GM23248 (cell line): ENCODE measurements around the gene FLT4. TPM values are rescaled to one million over a fixed set of nuclear protein-coding genes. Genes with fewer than 3 reads are reported as not detected.

Experiments used
- DNase-seq: peaks from one replicate; pipeline ENCODE4 v3.0.0-alpha.2; 2015
- H2AFZ ChIP-seq: fragments of 200-600 bp; sonication (generic); 2 replicates; pipeline ENCODE4 v1.6.1; 2016; ENCODE audit warnings: antibody characterized with exemption
- H3F3A ChIP-seq: fragments of 200-600 bp; sonication (generic); 2 replicates; pipeline ENCODE4 v1.6.1; 2016; ENCODE audit warnings: mild to moderate bottlenecking, antibody characterized with exemption, mixed run types; ENCODE audit not compliant: insufficient read depth
- H3K27ac ChIP-seq: fragments of 200-600 bp; sonication (generic); 2 replicates; pipeline ENCODE4 v1.5.1; 2016; ENCODE audit warnings: mild to moderate bottlenecking
- H3K27me3 ChIP-seq: fragments of 200-600 bp; sonication (generic); replicated peaks from 2 replicates; pipeline ENCODE4 v1.6.1; 2016; ENCODE audit warnings: mild to moderate bottlenecking; ENCODE audit not compliant: insufficient read depth
- H3K36me3 ChIP-seq: fragments of 200-600 bp; sonication (generic); 2 replicates; pipeline ENCODE4 v1.6.1; 2016; ENCODE audit warnings: low read depth, mild to moderate bottlenecking
- H3K4me1 ChIP-seq: fragments of 200-600 bp; sonication (generic); 2 replicates; pipeline ENCODE4 v1.6.1; 2016; ENCODE audit warnings: mild to moderate bottlenecking; ENCODE audit not compliant: insufficient read depth
- H3K4me2 ChIP-seq: fragments of 200-600 bp; sonication (generic); one replicate; pipeline ENCODE4 v1.6.1; 2016; ENCODE audit warnings: mild to moderate bottlenecking; ENCODE audit not compliant: unreplicated experiment
- H3K4me3 ChIP-seq: fragments of 200-600 bp; sonication (generic); 2 replicates; pipeline ENCODE4 v1.5.1; 2016; ENCODE audit warnings: mild to moderate bottlenecking
- H3K79me2 ChIP-seq: fragments of 200-600 bp; sonication (generic); 2 replicates; pipeline ENCODE4 v1.6.1; 2016; ENCODE audit warnings: mild to moderate bottlenecking; ENCODE audit not compliant: insufficient read depth
- H3K9ac ChIP-seq: fragments of 200-600 bp; sonication (generic); 2 replicates; pipeline ENCODE4 v1.6.1; 2016; ENCODE audit warnings: mild to moderate bottlenecking
- H3K9me2 ChIP-seq: fragments of 200-600 bp; sonication (generic); 2 replicates; pipeline ENCODE4 v1.6.1; 2016; ENCODE audit warnings: mixed run types, mild to moderate bottlenecking, moderate library complexity; ENCODE audit not compliant: insufficient read depth
- H3K9me3 ChIP-seq: fragments of 200-600 bp; sonication (generic); one replicate; pipeline ENCODE4 v1.6.1; 2017; ENCODE audit warnings: low read depth
- H4K20me1 ChIP-seq: fragments of 200-600 bp; sonication (generic); 2 replicates; pipeline ENCODE4 v1.6.0; 2016; ENCODE audit not compliant: insufficient read depth
- EZH2 ChIP-seq: fragments of 200-600 bp; sonication (generic); IDR thresholded peaks from 2 replicates; pipeline ENCODE4 v1.6.1; 2018; ENCODE audit warnings: antibody characterized with exemption, mild to moderate bottlenecking; ENCODE audit not compliant: insufficient read depth, poor library complexity, severe bottlenecking
- EZH2phosphoT487 ChIP-seq: fragments of 200-600 bp; sonication (generic); IDR thresholded peaks from 2 replicates; pipeline ENCODE4 v1.6.1; 2018; ENCODE audit warnings: antibody characterized with exemption, moderate library complexity, mild to moderate bottlenecking, low read depth; ENCODE audit not compliant: insufficient read depth
- WGBS, 2 experiments: methylation state at CpG; one replicate each; pipeline ENCODE4 v1.1.6; 2015 to 2017; ENCODE audit warnings: low lambda C conversion rate in 2 of 2, low coverage in 1 of 2; ENCODE audit errors: missing lambda C conversion rate in 2 of 2; 5-methylcytosine and 5-hydroxymethylcytosine counted together
- in situ Hi-C: fragments of 300-500 bp; cut with MboI; formaldehyde crosslinking; loops from 2 replicates; pipeline ENCODE4 v1.15.0; 2020
- polyA plus RNA-seq: library from polyadenylated mRNA; unstranded; fragments of >200 nt; fragmentation: Nextera tagmentation; extraction: Ambion mirVana; gene quantifications from 2 replicates; pipeline ENCODE4 v1.2.1, GENCODE V29; 2016
- total RNA-seq: library from RNA; depleted of rRNA; stranded (reverse); fragments of >200 nt; shearing (Covaris generic); gene quantifications from 2 replicates; pipeline ENCODE4 v1.2.3, GENCODE V29; 2014; rRNA removed

Gene FLT4
- total RNA-seq (0.76 TPM in 1 of 2 replicates, not detected in the other), polyA plus RNA-seq (not detected in 2 replicates)

- Histone ChIP-seq H3K4me2 (peak within 1 kb of the TSS; percentile 54), H2AFZ (peak within 1 kb of the TSS; percentile 29; the same call in 1 of the 2 replicates), H3K9me3 (no peaks in the 10 kb centered on the region), H3F3A (no peaks in the 10 kb centered on the region), H3K27me3 (peaks cover 57% of the 10 kb centered on the region), H3K4me1 (no peaks in the 10 kb centered on the region), H3K36me3 (no peaks in the 10 kb centered on the region), H3K27ac (no peak within 1 kb of the TSS), H3K79me2 (no peaks in the 10 kb centered on the region), H3K9ac (no peak within 1 kb of the TSS), H4K20me1 (no peaks in the 10 kb centered on the region), H3K4me3 (0 out of 2 replicates have a peak within 1 kb of the TSS, but pooled peaks have one; percentile 15), H3K9me2 (no peaks in the 10 kb centered on the region)
- in situ Hi-C loops, result no loop called here
- TF ChIP-seq EZH2phosphoT487 (no peak), EZH2 (no peak)
- WGBS, 2 experiments, result 1 to 4% methylated on average over 37 to 63 of the region's 89 CpGs
- no peak for DNase-seq
Measured at GRCh38 chr5:180649297-180650039, at the start of gene FLT4. FLT4 (minus strand) TSS chr5:180649600; CDS start chr5:180649545, 55 bp downstream.

DNA sequence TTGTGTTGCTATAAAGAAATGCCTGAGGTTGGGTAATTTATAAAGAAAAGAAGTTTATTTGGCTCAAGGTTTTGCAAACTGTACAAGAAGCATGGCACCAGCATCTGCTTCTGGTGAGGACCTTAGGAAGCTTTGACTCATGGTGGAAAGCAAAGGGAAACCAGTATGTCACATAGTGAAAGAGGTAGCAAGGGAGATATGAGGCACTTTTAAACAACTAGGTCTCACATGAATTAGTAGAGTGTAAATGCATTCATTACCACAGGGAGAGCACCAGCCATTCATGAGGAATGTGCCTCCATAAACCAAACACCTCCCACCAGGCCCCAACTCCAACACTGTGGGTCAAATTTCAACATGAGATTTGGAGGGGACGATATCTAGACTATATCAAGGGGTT, 49.6 kb upstream of the FLT4 start:
- Histone ChIP-seq H3K27me3 (0 out of 2 replicates have a peak, but pooled peaks cover 3% of the 10 kb centered on the region), H3K4me1 (no peaks in the 10 kb centered on the region), H3K4me2 (no peak overlapping the region), H4K20me1 (no peaks in the 10 kb centered on the region), H3K79me2 (no peaks in the 10 kb centered on the region), H3K27ac (no peak overlapping the region), H3K4me3 (no peak overlapping the region), H3K9ac (no peak overlapping the region), H3K9me3 (no peaks in the 10 kb centered on the region), H2AFZ (no peak overlapping the region), H3F3A (no peaks in the 10 kb centered on the region), H3K36me3 (no peaks in the 10 kb centered on the region), H3K9me2 (no peaks in the 10 kb centered on the region)
- in situ Hi-C loops, result no loop called here
- TF ChIP-seq EZH2phosphoT487, result no peak
- no peak for TF ChIP-seq EZH2
- 30 to 57% methylated on average over 1 of the region's 1 CpG for WGBS, 2 experiments
- no peak for DNase-seq

DNA sequence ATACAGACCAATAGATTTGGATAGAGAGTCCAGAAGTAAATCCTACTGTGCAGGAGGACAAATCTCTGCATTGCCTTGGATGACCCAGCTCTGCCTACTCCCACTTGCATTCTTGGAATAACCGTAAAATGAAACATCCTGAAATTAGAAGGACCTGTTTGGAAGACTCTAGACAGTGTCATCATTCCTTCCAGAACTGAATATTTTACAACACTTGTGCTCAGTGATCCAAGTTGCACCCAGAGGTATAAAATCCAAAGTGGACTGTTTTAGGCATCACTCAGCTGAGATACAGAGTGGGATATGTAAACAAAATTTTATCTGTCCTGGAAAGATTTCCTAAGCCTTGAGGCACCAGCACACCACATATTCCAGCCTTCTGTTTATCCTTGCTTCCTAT, 46.7 kb upstream of the FLT4 start:
- no peak overlapping the region for H3K4me3 ChIP-seq
- no peaks in the 10 kb centered on the region for H3K9me2 ChIP-seq
- DNase-seq, result no peak
- 0 to 14% methylated on average over 1 of the region's 1 CpG for WGBS, 2 experiments
- no peak overlapping the region for H3K27ac ChIP-seq
- peaks cover 7% of the 10 kb centered on the region for H3K27me3 ChIP-seq
- no peaks in the 10 kb centered on the region for H3K4me1 ChIP-seq
- no peaks in the 10 kb centered on the region for H3K36me3 ChIP-seq
- TF ChIP-seq EZH2, result no peak
- TF ChIP-seq EZH2phosphoT487, result no peak
- in situ Hi-C loops, result no loop called here
- H3K79me2 ChIP-seq, result no peaks in the 10 kb centered on the region
- no peaks in the 10 kb centered on the region for H3F3A ChIP-seq
- no peaks in the 10 kb centered on the region for H4K20me1 ChIP-seq
- H2AFZ ChIP-seq, result no peak overlapping the region
- no peak overlapping the region for H3K9ac ChIP-seq
- no peaks in the 10 kb centered on the region for H3K9me3 ChIP-seq
- H3K4me2 ChIP-seq, result no peak overlapping the region

- Histone ChIP-seq H3K79me2 (no peaks in the 10 kb centered on the region), H2AFZ (no peak overlapping the region), H3K27me3 (peaks cover 26% of the 10 kb centered on the region), H3K9me2 (no peaks in the 10 kb centered on the region), H3F3A (no peaks in the 10 kb centered on the region), H3K4me3 (no peak overlapping the region), H3K4me1 (no peaks in the 10 kb centered on the region), H3K9ac (no peak overlapping the region), H4K20me1 (no peaks in the 10 kb centered on the region), H3K27ac (no peak overlapping the region), H3K4me2 (no peak overlapping the region), H3K36me3 (no peaks in the 10 kb centered on the region), H3K9me3 (no peaks in the 10 kb centered on the region)
- 29 to 30% methylated on average over 3 of the region's 3 CpGs for WGBS, 2 experiments
- in situ Hi-C loops, result no loop called here
- no peak for TF ChIP-seq EZH2
- no peak for TF ChIP-seq EZH2phosphoT487
- no peak for DNase-seq
Measured at GRCh38 chr5:180692429-180692828, 43.0 kb upstream of the FLT4 start.
